CD4-positive, alpha-beta T cell treated with Interleukin-15 for 4 hours (primary cell): ENCODE data around the gene CYB561A3.
"Not testable (repeated sequence)": the region's sequence is repeated elsewhere in the genome, so short reads cannot be mapped to it uniquely, and the experiment has no call there.

ENCODE experiments used
- DNase-seq: peaks from one replicate; pipeline ENCODE4 v3.0.0-alpha.2; 2020; ENCODE audit warnings: low spot score

The CYB561A3 gene, protein sequence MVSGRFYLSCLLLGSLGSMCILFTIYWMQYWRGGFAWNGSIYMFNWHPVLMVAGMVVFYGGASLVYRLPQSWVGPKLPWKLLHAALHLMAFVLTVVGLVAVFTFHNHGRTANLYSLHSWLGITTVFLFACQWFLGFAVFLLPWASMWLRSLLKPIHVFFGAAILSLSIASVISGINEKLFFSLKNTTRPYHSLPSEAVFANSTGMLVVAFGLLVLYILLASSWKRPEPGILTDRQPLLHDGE

DNA sequence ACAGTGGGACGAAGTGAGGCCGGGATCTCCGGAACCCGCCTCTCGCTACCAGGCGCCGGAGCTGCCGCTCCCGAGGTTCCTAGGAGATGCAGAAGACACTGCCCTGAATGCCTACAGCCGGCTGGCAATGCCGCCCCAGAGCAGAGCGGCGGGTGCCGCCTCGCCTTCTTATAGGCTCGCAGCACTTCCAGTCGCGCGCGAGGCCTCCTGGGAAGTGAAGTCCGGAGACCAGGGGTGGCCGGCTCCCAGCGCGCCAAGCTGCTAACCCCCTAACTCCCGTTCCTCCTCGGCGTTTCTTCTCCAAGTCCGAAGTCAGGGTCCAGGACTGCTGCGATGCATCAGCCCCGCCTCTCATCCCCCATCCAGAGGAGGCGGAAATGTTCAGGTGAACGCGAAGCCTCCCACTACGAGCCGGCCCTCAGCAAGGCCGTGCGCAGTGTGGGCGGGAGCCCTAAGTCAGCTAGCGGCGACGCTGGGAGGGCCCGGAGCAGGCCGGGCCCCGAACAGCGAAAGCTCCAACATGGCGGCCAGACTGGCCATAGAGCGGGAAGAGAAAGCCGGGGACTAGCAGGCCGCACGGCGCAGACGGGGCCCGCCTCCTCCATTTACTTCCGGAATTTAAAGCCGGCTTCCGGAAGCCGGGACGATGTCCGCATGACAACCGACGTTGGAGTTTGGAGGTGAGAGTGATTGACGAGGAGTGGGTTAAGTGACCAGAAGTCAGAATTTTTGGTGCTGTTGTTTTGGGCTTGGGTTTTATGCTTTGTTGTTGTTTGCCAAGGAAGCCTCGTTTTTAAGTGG lies at the start of gene CYB561A3, which contains the start of gene TMEM138:
TSS of gene CYB561A3 (minus strand) at position 142 of the 801 bp plus-strand sequence. CDS start 5,169 bp downstream, outside the sequence.
TSS of gene TMEM138 (plus strand) at position 634 of the 801 bp plus-strand sequence. CDS start 2,017 bp downstream, outside the sequence.
- DNase-seq: peak; percentile 88

DNA sequence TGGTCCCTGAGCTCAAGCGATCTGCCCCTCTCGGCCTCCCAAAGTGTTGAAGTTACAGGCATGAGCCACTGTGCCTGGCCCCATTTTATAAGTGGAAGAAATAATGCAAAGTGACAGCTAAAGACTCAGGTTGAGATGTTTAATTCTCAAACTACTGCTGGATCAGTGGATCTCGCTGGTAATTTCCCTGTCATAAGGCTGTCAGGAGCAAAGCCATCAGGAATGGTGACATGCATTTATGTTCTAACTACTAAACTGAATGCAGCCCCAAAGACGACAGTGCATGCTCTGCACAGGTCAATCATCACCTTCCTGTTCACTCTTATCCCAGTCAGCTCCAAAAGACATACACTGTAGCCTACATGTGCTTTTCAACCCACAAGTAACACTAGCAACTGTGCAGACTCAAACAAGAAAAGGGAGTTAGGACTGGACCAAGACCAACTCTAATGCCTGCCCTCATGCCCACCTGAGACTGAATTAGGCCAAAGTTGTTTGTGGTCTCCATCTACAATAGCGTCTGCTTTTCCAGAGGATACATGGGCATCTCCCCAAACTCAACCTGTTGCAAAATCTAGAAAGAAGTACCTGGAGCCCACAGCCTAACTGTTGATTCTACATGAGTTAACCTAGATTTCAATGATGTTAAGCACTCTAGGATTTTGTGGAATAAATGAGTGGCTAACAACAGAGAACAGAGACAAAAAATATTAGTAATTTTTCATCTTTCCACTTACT lies 45.5 kb upstream of the CYB561A3 start:
- DNase-seq: no peak

DNA sequence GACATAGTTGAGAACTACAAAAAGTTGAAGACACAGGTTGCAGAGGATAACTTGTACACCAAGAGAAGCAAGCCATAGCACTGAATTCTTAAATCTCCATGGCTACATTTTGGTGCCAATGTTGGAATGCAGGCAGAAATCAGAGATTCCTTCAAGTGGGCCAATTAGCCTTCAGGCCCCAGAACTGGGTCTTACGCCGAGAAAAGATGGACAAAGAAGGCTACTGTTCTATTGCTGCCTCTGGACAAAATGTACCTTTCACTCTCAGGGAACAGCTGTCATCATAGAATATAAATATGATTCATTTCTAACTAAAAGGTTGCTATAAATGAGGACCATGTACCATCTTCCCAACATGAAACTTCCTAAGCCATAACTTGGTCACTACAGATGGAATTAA lies 44.4 kb upstream of the CYB561A3 start:
- no peak for DNase-seq

DNA sequence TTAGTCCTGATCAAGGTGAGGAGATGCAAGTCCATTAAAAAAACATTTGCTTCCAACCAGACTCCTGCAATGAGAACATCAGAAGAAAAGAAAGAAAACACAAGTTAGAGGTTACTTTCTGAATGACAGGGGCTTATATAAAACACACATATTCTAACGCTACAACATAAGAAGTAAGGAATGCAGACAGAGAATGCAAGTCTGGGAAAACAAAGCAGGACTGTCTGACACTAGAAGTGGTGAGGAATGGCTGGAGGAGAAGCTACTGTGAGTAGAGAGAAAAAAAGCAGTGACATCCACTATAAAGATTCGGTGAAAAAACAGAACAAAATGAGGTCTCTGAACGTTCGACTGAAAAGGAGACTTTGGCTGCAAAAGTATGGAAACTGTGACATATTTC lies 43.0 kb upstream of the CYB561A3 start:
- DNase-seq: no peak

DNA sequence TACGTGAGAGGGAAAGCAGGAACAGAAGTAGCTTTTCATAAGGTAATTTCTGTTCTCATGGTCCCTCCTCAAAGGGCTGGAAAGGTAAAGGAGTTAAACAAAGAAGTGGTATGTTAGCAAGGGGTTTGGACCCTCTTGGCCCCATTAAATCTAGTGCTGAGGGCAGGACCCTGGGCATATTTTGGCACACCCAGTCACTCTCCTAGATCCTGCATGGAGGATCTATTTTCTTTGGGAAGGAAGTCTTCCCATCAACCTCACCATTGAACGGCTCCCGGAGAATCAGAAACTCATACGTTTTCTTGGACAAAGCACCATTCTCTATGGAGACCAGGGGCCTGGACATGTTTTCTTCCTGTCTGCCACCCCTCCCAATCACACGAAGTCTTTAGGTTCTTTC lies 42.4 kb upstream of the CYB561A3 start:
- DNase-seq: no peak

DNA sequence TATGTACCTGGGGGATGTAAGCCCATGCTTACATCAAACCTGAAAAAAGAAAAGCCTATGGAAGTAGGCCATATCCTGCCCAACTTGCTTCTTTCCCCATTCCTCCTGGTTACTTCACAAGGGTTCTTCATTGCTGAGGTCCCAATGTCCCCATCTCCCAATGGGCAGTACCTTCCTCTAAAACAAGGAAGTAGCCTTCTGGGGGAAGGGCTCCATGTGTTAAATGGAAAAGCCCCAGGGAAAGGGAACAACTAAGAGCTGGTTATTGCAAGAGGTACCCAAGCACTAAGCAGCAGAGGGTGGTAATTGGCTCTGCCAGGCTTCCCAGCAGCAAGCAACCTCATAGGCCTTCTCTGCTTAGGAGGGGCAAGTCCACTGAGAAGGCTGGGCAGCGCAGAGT lies 42.0 kb upstream of the CYB561A3 start:
- no peak for DNase-seq

DNA sequence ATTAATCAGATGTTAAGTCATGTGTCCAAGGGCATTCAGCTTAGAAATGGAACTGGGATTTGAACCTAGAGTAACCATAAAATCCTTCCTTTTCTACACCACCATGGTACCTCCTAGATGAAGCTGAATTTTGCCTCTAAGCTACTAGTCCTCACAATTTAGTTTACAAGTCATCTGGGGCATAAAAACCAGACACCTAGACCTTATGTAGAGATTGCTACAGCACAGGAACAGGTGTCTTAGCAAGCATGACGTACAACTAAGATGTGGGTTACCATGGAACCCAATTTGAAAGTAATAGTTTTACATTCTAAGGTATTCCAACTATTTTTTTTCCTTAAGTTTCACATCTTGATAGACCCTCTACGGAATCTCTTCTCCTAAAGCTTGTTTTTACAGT lies 39.9 kb upstream of the CYB561A3 start:
- DNase-seq: no peak

DNA sequence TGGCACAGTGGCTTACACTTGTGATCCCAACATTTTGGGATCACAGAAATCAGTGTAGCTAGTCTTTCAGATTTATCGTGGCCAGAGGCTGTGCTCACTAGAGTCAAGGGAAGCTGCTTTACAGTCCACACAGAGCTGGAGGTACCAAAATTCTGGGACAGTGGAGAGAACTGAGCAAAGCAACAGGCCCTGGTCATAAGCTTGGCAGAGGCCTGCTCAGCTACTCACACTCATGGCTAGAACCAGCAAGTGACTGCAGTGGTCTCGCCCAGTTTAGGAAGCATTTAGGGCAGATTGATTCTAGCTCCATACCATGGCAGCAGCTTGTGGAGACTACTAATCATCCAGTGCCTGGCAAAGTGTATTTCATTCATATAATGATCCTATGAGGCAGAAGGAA lies 39.5 kb upstream of the CYB561A3 start:
- no peak for DNase-seq

DNA sequence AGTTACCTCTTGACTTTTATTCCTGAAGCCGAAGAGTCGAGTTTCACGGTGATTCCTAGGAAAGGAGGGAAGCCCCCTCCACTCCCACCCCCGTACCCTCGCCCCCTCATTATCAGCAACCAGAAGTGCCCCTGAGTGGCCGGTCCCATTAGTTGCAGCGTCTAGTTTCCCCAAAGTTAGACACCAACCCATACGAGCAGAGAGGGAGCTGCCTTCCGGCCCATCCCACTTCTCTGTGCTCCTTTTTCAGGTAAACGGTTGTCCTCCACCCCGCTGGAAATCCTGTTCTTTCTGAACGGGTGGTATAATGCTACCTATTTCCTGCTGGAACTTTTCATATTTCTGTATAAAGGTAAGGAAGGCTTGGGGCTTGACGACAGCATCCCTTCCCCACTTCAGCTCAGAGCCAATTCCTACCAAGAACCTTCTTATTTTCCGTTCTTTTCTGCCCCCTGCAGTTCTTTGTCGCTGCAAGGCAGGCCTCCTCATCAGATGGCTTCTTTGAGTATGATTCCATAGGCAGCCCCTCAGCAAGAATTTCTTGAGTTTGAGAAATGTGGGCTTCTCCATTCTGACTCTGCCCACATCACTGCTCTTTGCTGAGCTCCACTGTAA lies 31.4 kb upstream of the CYB561A3 start:
- DNase-seq: peak; percentile 7

DNA sequence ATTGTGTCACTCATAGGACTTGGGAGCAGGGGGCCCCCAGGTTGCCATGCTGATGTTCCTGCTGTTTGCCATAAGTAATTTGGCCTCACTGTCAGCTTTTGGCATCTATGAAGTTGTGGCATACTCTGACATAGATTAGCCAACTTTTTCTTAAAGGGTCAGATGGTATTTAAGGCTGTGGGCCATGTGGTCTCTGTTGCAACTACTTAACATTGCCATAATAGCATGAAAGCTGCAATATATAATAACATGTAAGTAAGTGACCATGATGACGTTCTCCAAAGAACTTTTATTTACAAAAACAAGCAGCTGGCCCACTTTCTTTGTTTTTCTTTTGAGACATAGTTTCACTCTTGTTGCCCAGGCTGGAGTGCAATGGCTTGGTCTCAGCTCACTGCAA lies 28.5 kb upstream of the CYB561A3 start:
- no peak for DNase-seq

DNA sequence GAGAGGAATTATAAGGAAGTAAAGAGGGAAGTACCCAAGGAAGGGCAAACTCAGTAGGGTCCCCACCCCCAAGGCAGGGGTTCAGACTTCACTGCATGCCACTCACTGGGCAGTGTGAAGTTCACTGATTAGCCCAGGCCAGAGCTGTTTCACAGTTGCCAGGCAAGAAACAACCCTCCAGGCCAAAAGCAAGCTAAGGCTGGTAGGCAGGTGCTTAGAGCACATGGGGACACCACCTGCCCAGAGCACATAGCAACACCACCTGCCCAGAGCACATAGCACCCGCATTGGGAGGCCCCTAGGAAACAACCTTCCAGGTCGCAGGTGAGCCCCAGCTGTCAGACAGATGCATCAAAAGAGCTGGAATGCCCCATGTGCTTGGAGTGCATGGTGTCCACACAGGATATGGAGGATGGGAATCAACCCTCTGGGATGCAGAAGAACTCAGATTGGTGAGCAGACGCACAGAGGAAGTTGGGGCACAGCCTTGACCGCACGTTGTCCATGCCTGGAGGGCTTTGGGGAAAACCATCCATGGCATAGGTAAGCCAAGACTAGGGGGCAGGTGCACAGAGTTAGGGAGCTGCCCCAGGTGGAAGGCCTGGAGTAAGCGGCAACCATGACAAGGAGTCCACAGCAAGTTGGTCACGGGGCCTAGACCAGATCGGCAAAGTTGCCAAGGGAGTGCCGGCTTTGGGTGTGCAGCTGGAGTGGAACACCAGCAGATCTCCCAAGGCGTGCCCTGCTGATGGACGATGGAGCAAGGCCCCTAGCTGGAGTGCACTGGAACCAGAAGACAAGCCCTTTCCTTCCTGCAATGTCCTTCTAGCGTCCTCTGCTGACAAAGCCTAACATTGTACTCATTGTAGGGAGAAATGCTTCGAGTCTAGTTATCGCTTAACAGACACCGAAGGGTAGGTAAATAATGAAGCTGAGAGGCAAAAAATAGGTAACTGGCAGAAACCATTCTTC lies 22.9 kb upstream of the CYB561A3 start:
- no peak for DNase-seq

DNA sequence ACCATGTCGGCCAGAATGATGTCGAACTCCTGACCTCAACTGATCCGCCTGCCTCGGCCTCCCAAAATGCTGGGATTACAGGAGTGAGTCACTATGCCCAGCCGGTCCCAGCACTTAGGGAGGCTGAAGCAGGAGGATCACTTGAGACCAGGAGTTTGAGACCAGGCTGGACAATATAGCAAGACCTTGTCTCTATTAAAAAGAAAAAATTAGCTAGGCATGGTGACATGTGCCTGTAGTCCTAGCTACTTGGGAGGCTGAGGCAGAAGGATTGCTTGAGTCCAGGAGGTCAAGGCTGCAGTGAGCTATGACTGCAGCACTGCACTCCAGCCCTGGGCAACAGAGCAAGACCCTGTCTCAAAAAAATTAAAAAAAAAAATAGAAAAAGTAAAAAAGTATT lies 22.2 kb upstream of the CYB561A3 start:
- not testable (repeated sequence) for DNase-seq

DNA sequence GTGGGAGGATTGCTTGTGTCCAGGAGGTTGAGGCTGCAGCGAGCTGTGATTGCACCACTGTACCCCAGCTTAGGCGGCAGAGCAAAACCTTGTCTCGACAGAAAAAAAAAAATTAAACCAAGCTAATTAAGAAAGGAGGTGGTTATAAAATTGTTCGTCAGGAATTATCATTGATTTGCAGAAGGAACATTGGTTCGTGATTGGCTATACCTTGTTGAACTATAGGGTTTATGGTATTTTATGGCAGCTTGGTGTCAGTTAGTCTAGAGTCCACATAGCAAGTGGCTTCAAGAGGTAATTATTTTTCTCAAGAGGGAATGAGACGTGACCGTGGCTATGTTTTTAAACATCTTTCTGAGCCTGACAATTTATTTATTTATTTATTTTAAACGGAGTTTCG lies 19.2 kb upstream of the CYB561A3 start:
- DNase-seq: no peak

DNA sequence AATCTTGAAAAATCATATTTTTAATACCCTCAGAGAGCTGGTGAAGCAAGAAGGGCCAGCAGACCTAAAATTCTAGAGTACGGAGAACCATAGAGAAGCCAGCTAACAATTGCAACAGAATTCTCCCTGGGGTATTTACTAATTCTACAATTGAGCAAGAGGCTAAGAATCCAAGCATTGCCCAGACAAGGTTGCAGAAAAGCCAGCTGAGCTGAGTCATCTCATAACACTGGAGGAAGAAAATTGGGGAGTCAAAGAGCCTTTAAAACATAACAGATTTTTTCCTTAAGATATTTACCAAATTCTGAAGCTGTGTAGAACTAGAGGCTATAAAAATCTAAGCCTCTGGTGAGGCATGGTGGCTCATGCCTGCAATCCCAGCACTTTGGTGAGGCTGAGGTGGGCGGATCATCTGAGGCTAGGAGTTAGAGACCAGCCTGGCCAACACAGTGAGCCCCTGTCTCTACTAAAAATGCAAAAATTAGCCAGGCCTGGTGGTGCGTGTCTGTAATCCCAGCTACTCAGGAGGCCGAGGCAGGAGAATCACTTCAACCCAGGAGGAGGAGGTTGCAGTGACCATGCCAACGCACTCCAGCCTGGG lies 17.1 kb upstream of the CYB561A3 start:
- no peak for DNase-seq

DNA sequence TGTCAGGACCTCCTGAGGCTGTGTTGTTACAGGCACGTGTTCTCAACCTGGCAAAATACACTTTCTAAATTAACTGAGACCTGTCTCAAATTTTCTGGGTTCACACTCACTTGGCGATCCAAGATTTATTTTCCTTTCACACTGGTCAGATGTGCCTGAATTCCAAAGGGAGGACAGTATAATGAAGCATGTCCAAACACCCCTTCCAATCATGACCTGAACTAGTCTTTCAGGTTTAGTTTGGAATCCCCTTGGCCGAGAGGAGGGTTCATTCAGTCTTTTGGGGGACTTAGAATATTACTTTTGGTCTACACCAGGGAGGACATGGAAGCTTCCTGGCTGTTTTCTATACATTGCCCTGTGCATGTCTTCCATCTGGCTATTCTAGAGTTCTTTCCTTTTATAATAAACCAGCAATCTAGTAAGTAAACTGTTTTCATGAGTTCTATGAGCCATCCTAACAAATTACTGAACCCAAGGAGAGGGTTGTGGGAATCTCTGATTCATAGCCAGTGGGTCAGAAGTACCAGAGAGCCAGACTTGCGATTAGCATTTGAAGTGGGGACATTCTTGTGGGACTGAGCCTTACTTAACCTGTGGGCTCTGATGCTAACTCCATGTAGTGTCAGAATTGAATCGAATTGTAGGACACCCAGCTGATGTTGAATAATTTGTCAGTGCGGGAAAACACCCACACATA lies 15.9 kb upstream of the CYB561A3 start:
- DNase-seq: no peak

DNA sequence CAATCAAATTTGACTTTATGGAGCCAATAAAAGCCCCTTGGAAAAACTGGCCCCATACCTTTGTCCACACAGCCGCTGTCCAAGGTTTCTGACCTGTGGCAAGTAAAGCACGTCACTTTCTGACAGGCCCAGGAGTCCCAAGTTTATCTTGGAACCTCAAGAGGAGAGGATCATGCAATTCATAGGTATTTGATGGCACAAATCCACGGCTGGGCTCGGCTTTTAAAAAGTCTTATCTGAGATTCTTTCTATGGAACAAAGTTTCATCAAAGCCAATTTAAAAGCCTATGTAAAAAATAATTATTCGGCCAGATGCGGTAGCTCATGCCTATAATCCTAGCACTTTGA lies 14.1 kb upstream of the CYB561A3 start:
- no peak for DNase-seq

DNA sequence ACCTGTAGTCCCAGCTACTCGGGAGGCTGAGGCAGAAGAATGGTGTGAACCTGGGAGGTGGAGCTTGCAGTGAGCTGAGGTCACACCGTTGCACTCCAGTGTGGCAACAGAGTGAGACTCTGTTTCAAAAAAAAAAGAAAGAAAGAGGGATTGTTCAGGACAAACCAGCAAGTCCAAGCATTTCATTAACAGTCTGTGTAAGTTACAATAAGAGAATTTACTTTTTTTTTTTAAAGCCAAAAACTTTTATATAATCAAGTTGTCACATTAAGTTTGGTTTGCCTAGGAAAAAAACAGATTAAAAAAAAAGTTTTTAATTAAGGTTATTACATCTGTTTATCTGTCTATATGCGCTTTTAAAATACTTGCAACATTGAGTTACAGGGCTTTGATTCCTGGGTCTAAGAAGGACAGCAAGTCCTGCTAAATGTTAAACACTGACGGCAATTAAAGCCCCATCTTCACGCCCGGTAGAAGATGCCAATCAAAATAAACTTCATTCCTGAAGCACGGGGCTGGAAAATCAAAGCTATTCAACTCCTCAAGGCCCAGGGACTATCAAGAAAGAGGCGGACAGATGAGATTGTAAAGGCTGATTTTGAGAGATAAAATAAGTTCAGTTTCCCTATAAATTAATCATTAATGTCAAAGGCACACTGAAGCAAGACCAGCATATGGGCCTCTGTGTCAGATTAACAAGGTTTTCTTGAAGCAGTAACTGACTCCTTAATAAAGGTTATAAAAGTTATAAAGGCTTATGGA lies 11.2 kb upstream of the CYB561A3 start:
- DNase-seq: no peak

DNA sequence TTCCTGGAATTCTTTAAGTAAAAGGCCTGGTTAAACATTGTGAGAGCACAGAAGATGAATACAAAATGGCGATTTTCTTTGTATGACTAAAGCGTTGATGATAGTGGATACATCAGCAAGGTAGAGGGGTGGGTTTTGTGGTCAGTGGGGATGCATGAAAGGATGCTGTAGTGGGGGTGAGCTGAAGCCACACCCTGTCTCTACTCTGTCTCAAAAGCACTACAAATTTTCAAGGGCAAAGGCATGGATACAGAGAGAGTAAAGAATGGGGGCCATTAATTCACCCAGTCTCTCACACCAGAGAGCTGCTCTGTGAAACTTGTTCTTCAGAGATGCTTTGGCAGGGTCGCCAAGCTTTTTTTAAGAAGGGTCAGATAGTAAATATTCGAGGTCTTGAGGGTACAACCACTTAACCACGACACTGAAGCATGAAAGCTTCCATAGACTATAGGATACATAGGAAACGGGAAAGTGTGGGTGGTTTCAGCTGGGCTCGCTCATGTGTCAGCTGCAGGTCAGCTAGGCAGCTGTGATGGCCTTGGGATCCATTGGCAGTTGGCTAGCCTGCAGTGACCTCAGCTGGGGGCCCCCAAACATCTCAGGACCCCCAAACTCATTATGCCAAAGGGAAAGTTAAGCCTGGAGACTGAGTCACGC lies 8.8 kb upstream of the CYB561A3 start:
- no peak for DNase-seq
